Effector memory CD4-positive, alpha-beta T cell (primary cell): Measurements from ENCODE around the gene TWF1.

Experiments used
- DNase-seq, 3 donors: peaks; one replicate each; pipeline ENCODE4 v3.0.0-alpha.2; 2020
- H3K27ac ChIP-seq: 2 replicates; pipeline ENCODE4 v1.7.0; 2013; ENCODE audit warnings: mild to moderate bottlenecking, low read length, moderate library complexity; ENCODE audit not compliant: insufficient read depth, poor library complexity, severe bottlenecking
- H3K27me3 ChIP-seq: replicated peaks from 2 replicates; pipeline ENCODE4 v1.7.0; 2013; ENCODE audit warnings: mild to moderate bottlenecking, low read length; ENCODE audit not compliant: insufficient read depth, control insufficient read depth, poor library complexity, severe bottlenecking
- H3K36me3 ChIP-seq: 2 replicates; pipeline ENCODE4 v1.7.0; 2013; ENCODE audit warnings: mild to moderate bottlenecking, low read length, moderate library complexity; ENCODE audit not compliant: control insufficient read depth, insufficient read depth
- H3K4me1 ChIP-seq: 2 replicates; pipeline ENCODE4 v1.7.0; 2013; ENCODE audit warnings: low read length, mild to moderate bottlenecking; ENCODE audit not compliant: control insufficient read depth, insufficient read depth, poor library complexity, severe bottlenecking
- H3K4me3 ChIP-seq: 2 replicates; pipeline ENCODE4 v1.7.0; 2013; ENCODE audit warnings: low read length, low read depth, mild to moderate bottlenecking; ENCODE audit not compliant: insufficient read depth, poor library complexity, severe bottlenecking
- H3K9me3 ChIP-seq: 2 replicates; pipeline ENCODE4 v1.7.0; 2013; ENCODE audit warnings: mild to moderate bottlenecking, low read length, moderate library complexity; ENCODE audit not compliant: control insufficient read depth

The TWF1 gene

GRCh38 chr12:43749016-43749415 lies 57.1 kb downstream of the TWF1 start:
- Histone ChIP-seq H3K4me3 (no peak overlapping the region), H3K36me3 (peaks cover 4% of the 10 kb centered on the region), H3K9me3 (no peaks in the 10 kb centered on the region), H3K27ac (no peak overlapping the region), H3K27me3 (no peaks in the 10 kb centered on the region), H3K4me1 (no peaks in the 10 kb centered on the region)
- DNase-seq: no peak

GRCh38 chr12:43744826-43745225 lies 61.3 kb downstream of the TWF1 start:
- H3K27me3 ChIP-seq: no peaks in the 10 kb centered on the region
- no peak for DNase-seq
- H3K9me3 ChIP-seq: no peaks in the 10 kb centered on the region
- no peak overlapping the region for H3K27ac ChIP-seq
- no peak overlapping the region for H3K4me3 ChIP-seq
- H3K4me1 ChIP-seq: no peaks in the 10 kb centered on the region
- peaks cover 18% of the 10 kb centered on the region for H3K36me3 ChIP-seq
